ENCODE measurements around the gene ATF7IP.
A peak's percentile ranks its signal among the peaks of the same experiment; 100 is the strongest.
"Not testable (repeated sequence)": the region's sequence is repeated elsewhere in the genome, so short reads cannot be mapped to it uniquely, and the experiment has no call there.

ATF7IP gene

GRCh38 chr12:14365294-14366208 is at the start of gene ATF7IP:
Gene ATF7IP, plus strand, starts transcription at chr12:14365682. Its CDS starts 58,234 bp downstream, at chr12:14423916.
- DNase-seq = peak; percentile 98

GRCh38 chr12:14317362-14318146 is 47.9 kb upstream of the ATF7IP start:
- DNase-seq = no peak

- DNase-seq = not testable (repeated sequence)
Measured at GRCh38 chr12:14319704-14320427, 45.6 kb upstream of the ATF7IP start.

GRCh38 chr12:14322403-14322802 is 43.1 kb upstream of the ATF7IP start:
- DNase-seq = no peak

- no peak for DNase-seq
Measured at GRCh38 chr12:14325716-14326343, 39.7 kb upstream of the ATF7IP start.

- no peak for DNase-seq
Measured at GRCh38 chr12:14326699-14327098, 38.8 kb upstream of the ATF7IP start.

- no peak for DNase-seq
Measured at GRCh38 chr12:14327711-14328110, 37.8 kb upstream of the ATF7IP start.

GRCh38 chr12:14332482-14332881 is 33.0 kb upstream of the ATF7IP start:
- no peak for DNase-seq

- no peak for DNase-seq
Measured at GRCh38 chr12:14340371-14340770, 25.1 kb upstream of the ATF7IP start.

- not testable (repeated sequence) for DNase-seq
Measured at GRCh38 chr12:14351524-14351923, 14.0 kb upstream of the ATF7IP start.

- not testable (repeated sequence) for DNase-seq
Measured at GRCh38 chr12:14352066-14352465, 13.4 kb upstream of the ATF7IP start.

GRCh38 chr12:14354665-14355064 is 10.8 kb upstream of the ATF7IP start:
- not testable (repeated sequence) for DNase-seq

- DNase-seq = no peak
Measured at GRCh38 chr12:14356147-14356546, 9.3 kb upstream of the ATF7IP start.

- DNase-seq = no peak
Measured at GRCh38 chr12:14357486-14357885, 8.0 kb upstream of the ATF7IP start.

GRCh38 chr12:14362352-14362751 is 3.1 kb upstream of the ATF7IP start:
- DNase-seq = no peak

- DNase-seq = no peak
Measured at GRCh38 chr12:14364583-14365271, 755 bp upstream of the ATF7IP start.

GRCh38 chr12:14366209-14367039 is 942 bp downstream of the ATF7IP start:
- DNase-seq = no peak

GRCh38 chr12:14367040-14367661 is 1.7 kb downstream of the ATF7IP start:
- peak; percentile 85 for DNase-seq

- peak; percentile 60 for DNase-seq
Measured at GRCh38 chr12:14369311-14369710, 3.8 kb downstream of the ATF7IP start.

- DNase-seq = no peak
Measured at GRCh38 chr12:14373217-14373616, 7.7 kb downstream of the ATF7IP start.

- DNase-seq = no peak
Measured at GRCh38 chr12:14379508-14379907, 14.0 kb downstream of the ATF7IP start.
